Measurements from ENCODE around the gene GKN2.

DNA sequence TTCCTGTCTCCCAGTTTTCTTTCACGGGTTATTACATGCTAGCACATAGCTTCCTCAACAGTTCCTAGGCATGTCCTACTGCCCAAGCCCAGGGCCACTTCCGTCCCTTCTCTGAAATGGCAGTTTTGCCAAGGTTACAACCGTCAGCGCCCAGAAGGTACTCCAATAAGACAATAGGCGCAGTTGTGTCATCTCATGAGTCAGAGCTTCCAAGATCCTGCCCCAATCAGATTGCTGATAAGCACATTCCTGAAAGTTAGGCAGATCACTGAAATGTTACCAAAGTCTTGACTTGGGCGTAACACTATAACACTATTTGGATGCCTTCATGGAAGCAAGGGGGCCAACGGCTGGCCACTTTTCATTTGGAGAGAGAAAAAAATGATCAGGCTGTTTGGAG is 34.2 kb downstream of the GKN2 start:
- TF ChIP-seq, protein P1, sequence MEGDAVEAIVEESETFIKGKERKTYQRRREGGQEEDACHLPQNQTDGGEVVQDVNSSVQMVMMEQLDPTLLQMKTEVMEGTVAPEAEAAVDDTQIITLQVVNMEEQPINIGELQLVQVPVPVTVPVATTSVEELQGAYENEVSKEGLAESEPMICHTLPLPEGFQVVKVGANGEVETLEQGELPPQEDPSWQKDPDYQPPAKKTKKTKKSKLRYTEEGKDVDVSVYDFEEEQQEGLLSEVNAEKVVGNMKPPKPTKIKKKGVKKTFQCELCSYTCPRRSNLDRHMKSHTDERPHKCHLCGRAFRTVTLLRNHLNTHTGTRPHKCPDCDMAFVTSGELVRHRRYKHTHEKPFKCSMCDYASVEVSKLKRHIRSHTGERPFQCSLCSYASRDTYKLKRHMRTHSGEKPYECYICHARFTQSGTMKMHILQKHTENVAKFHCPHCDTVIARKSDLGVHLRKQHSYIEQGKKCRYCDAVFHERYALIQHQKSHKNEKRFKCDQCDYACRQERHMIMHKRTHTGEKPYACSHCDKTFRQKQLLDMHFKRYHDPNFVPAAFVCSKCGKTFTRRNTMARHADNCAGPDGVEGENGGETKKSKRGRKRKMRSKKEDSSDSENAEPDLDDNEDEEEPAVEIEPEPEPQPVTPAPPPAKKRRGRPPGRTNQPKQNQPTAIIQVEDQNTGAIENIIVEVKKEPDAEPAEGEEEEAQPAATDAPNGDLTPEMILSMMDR (IDR thresholded peaks at IDR 0.05) = no peak
- no peak for TF ChIP-seq ZFX (IDR thresholded peaks at IDR 0.05; ENCODE audit: borderline replicate concordance)

Data from 22Rv1 (cell line).